CD4-positive, alpha-beta T cell treated with Interleukin-17A for 1 hour (primary cell): ENCODE data around the gene TRAPPC11.
A peak's percentile ranks its signal among the peaks of the same experiment; 100 is the strongest.

Experiments
- DNase-seq: peaks from one replicate; pipeline ENCODE4 v3.0.0-alpha.2; 2020

Gene TRAPPC11

DNA sequence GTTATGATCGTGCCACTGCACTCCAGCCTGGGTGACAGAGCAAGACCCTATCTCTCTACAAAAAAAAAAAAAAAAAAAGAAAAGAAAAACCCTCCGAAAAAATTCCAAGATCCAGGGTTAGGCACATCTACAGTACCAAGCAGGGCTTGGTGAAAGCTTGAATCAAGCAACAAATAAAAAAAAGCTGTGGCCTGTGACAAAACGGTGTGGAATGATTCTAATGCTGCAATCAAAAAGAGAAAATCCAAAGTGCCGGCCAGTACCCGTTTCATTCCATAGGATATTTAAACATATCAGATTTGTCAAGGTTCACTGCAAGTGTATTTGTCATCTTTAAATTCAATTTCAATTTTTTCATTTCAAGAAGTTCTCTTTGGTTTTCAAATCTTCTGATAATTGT lies 20.7 kb upstream of the TRAPPC11 start:
- no peak for DNase-seq

DNA sequence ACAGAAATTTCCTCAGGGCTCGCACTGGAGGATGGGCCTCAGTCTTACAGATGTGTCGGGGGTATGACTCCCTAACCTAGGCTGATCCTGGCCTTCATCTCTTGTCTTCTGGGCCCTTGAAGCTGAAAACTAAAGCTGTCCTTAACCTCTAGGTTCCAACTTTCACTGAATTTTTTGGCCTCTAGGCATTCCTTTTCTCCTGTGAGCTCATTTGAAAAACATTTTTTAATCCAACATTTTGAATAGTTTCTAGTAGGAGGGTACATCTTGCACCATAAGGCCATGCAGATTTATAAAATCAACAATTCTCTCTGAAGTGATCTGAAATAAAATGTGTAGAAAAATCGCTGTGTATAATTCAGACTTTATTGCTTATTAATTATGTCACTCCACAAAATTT lies 19.8 kb upstream of the TRAPPC11 start:
- no peak for DNase-seq

DNA sequence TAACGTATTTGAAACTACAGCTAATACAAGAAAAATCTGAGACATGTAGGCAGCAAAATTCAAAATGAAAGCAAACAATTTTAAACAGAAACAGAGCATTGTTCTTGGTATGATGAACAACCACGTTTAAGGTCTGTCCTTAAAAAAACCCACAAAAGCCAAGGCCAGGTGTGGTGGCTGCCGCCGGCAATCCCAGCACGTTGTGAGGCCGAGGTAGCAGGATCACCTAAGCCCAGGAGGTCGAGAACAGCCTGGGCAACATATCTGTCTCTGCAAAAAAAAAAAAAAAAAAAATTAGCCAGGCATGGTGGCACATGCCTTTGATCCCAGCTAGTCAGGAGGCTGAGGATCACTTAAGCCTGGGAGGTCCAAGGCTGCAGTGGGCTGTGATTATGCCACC lies 13.8 kb upstream of the TRAPPC11 start:
- DNase-seq = no peak

DNA sequence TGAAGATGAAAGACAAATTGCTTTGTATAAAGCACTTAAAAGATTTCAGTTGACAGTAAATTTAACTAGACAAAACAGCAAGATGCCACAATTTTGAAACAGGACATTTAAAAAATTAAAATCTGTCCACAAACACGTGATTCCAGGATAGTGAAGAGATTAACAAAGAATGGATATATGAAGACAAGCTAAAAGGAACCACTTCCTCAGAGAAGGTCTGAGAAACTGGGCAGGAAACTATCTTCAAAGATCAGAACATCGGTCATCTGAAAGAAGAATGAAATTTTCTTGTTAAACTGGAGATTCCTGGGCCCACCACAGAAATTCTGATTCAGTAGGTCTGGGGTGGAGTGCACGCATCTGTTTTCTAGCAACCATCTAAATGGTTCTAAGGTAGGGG lies 1.5 kb upstream of the TRAPPC11 start:
- no peak for DNase-seq

DNA sequence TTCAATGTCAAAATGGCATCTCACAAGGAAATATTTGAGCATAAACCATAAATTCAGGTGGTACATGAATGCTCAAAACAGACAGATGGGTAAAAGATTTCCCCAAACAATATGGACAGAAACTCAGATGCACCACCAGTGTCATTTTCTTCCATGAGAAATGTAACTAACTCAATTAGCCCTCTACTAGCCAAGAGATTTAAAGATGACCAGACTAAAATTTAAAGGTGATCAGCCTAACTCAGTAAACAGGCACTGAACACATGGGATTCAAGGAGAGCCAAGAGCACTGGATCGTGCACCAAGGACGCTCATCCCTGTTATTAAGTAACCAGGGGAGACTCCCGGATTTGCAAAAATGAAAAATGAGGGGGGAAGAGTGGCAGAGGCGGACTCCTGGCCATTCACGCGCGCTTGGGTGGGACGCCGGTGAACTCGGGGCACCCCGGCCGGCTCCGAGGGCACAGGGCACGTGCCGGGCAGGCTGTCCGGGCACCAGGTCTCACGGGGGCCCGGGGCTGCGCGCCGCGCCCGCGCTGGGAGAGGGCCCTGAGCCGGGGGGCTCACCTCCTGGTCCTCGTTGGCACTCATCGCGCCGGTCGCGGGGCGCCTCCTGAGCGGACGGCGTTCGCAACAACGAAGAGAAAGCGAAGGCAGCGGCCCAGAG lies 598 bp upstream of the TRAPPC11 start:
- DNase-seq = no peak

DNA sequence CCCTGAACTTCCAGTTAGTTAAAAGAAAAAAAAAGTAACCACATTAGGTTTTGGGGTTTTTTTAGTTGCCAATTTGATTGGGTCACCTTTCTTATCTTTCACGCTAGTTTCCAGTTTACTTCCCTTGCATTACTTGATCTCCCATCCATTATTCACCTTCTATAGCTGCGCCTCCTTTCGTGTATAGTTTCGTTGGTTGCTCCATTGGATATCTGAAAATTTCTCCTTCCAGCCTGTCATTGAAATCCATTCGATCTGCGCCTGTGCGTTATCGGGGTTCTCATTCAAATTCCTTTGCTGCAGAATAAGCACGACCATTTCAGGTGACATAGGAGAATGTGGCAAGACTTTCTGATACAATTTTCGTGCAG lies 764 bp downstream of the TRAPPC11 start:
- DNase-seq = no peak

DNA sequence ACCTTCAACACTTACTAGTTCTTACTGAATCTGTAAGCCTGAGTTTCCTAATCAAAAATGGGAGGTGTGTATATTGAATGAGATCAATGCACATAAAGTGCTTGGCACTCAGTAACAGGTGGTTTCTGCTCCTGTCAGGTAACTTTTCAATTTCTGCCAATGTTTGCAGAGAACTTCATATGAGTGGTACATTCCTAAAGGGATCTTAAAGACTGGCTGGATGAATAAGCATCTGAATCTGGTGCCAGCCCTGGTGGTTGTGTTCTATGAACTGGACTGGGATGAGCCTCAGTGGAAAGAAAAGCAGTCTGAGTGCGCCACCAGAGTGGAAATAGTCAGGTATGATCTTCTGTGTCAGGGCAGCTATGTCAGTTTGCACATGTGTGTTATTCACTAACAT lies 7.0 kb downstream of the TRAPPC11 start:
- DNase-seq = no peak

DNA sequence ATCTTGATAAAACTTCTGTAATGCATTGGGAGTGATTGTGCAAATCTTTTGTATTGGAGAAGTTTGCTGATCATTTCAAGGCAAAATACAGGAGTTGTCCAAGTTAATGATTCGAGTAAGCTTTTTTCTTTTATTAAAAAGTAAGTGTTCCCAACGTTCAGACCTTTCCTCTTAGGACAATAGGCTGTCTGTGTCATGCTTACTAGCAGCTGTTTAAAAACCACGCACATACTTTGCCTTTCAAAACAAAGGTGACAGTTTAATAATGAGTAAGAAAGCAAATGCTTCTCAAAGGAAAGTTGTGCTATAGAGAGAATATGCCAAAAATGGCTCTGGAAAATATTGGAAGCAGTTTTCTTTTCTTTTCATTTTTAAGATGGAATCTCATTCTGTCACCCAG lies 11.2 kb downstream of the TRAPPC11 start:
- DNase-seq = no peak

DNA sequence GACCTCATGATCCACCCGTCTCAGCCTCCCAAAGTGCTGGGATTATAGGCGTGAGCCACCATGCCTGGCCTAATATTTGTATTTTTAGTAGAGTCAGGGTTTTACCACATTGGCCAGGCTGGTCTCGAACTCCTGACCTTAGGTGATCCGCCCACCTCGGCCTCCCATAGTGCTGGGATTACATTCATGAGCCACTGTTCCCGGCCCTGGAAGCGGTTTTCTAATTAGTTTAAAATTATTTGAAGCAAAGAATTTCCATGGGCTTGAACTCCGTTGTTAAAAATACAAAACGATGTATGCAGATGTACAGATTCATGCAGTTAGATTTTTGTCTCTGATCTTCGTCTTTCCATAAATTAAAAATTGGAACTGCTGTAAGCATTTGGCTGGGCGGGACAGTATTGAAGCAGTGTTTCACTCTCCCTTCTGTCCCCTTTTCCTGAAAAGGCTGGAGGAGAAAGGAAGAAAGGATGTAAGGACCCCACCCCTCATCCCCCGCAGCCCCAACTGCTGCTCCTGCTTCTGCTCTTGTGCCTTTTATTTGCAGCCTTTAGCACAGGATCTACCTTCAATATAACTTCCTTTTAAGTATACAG lies 12.0 kb downstream of the TRAPPC11 start:
- no peak for DNase-seq

DNA sequence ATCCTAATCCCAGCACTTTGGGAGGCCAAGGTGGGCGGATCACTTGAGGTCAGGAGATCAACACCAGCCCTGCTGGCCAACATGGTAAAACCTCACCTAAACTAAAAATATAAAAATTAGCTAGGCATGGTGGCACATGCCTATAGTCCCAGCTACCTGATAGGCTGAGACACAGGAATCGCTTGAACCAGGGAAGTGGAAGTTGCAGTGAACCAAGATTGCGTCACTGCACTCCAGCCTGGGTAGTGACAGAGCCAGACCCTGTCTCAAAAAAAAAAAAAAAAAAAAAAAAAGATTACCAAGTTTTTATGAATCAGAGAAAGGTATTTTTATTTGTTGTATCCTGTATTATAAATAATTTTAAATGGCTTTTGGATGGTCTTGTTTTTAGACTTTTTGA lies 15.1 kb downstream of the TRAPPC11 start:
- DNase-seq = no peak

DNA sequence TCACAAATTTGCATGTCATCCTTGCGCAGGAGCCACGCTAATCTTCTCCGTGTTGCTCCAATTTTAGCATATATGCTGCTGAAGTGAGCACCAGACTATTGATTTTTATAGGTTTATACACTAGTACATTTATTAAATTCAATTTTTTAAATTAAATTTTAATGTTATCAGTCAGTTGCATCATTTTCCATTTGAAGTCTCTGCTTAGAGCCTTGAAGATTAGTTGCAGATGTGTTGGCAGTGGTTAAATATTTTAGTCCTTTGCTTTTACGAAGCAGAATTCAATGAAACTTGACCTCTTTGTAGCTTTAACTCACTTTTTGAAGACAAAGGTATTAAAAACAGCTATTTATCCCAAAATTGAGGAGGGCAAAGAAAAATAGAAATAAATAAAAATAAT lies 16.5 kb downstream of the TRAPPC11 start:
- no peak for DNase-seq

DNA sequence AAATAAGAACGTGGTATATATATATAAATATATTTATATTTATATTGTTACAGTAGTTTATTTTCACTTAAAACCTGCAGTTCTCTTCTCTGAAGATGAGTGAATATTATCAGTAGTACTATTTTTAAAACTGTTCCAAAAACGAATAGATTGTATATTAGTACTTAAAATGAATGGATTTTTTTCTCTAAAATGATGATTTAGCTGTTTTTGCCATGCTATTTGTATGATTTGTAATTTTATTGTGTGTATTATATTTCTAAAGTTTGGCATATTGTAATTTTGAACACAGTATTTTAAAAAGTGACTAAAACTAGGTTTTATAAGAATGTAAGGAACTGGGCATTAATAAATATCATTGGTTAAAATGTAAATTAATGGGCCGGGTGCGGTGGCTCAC lies 22.0 kb downstream of the TRAPPC11 start:
- no peak for DNase-seq

DNA sequence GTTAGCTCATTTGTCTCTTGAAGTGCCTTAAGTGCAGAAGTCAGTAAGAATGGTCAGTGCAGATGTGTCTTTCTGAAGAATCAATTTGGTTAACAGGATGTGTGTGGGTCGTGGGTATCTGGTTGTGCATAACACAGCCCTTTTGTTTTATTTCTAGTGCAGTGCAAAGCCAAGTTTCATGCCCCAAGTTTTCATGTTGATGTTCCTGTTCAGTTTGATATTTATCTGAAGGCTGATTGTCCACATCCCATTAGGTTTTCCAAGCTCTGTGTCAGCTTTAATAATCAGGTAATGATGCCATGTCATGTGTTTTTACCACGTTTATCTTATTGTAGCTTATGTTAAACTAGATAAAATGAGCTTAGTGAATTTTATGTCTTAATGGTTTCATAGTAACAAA lies 27.4 kb downstream of the TRAPPC11 start:
- DNase-seq = no peak

DNA sequence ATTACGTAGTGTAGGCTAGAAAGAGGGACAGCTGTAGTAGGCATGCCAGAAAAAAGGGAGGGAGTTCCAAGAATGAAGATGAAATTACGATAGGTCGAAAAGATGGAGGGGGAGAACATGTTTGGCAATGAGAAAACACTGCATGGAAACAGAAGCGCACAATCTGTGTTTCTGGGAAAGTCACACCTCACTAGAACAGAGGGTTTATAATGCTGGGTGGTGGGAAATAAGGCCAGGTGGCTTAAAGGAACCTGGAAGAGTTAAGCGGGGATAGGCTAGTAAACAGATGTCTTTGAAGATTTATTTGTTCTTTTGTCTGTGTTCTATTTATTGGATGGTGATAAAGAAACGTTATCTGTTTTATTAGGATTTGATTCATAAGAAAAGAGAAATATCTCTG lies 29.1 kb downstream of the TRAPPC11 start:
- DNase-seq = no peak

DNA sequence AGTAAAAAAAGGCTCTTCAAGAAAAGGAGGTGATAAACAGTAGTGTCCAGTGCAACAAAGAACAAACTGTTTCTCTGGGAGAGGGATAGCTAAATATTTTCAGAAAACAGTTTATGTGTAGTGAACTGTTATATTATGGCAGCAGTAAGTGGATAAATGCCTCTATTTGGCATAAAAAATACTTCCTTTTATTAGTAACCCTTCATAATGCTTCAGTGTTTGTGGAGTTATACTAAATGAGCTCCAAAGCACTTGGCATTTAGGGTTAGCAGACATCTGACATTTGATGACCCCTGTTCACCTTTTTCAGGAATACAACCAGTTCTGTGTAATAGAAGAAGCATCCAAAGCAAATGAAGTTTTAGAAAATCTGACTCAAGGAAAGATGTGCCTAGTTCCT lies 31.9 kb downstream of the TRAPPC11 start:
- no peak for DNase-seq

DNA sequence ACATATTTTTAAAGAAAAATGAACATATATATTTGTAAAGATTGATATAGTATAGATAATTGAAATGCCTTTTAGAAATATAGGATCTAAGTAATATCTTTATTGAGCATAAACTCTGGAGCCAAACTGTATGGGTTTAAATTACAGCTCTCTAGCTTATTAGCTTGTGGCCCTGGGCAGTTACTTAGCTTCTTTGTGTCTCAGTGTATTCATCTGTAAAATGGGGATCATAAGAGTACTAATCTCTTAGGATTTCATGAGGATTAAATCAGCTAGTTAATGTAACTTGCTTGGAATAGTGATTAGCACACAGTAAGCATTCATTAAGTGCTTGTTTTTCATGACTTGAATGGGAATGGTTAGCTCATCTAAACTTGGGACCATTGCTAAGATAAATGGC lies 32.8 kb downstream of the TRAPPC11 start:
- no peak for DNase-seq

DNA sequence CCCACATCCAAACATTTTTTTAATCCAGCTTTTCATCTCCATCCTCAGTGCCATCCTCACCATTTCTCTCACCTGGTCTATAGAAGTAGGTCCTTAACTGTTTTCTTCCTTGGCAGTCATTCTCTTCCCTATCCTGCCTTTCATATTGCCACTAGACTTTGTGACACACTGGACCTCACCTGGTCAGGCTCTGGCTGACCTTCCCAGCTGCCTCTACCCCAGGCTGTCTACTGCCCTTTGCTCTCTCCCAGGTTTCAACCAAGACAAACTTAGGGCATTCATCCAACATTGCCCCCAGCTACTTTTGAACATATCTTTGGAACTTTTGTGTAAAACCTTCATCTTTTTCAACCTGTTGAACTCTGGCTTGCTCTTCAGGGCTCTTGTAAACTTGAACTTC lies 39.8 kb downstream of the TRAPPC11 start:
- no peak for DNase-seq

DNA sequence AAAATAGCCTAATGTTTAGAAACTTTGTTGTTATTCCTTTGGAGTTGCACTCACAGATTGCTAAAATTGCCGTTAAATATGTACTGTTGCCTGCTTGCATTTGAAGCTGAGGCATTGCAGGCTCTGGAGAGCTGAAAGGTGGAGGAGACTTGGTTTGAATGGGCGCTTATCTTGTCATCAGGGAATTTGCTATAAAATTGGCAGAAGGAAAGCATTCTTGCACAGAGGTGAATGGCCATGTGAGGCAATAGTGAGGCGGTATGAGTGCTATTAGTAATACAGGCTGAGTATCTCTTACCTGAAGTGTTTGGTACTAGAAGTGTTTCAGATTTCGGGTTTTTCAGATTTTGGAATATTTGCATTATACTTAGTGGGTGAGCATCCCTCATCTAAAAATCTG lies 41.3 kb downstream of the TRAPPC11 start:
- no peak for DNase-seq

DNA sequence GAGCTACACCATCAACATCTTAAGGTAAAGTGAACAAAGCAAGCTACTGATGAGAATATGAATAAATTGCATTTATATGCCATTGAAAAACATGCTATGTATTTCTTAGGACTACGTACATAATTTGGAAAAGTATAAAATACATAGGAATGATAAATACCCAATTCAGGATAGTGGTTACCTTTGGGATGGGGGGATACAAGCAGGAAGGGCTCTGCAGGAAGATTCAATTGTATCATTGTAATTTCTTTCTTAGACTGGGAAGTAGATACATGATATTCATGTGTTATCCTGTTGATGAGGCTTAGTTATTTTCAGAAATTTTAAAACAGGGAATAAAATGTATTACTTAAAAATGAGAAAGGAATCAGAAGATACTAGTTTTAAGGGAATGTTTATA lies 43.4 kb downstream of the TRAPPC11 start:
- DNase-seq = no peak

DNA sequence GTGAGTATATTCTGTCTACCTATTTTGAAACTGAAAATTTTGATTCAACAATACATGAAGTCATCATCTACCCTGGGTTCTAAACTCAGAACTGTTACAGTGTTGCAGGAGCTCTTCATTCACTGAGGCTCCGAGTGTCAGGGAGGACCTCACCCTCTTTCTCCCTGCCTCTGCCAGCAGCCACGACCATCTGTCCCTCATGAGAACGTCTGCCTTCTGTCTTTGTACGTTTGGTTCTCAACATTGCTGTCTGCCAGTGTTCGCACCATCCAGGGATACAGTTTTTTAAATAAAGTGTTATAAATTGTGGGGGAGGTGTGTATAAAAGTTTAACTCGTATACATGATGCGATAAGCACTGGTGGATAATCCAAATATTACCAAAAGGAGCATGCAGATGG lies 55.5 kb downstream of the TRAPPC11 start:
- no peak for DNase-seq

DNA sequence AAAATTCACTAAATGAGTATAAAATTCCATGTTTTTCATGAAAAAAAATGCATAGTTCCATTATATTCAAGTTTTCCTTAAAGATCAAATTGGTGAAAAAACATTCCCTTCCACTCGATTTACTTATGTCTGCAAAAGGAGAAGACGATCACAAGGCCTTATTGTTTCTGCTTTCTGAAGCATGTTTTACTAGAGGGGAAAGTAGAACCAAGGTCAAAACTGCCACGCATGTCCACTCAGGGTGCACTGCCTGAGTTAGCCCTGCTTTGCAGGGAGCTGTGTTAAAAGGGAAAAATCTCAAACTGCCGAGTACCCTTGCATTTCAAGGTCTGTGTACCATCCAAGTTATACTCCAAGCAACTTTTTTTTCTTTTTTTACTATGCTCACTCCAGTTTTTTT lies 57.2 kb downstream of the TRAPPC11 start:
- DNase-seq = no peak

DNA sequence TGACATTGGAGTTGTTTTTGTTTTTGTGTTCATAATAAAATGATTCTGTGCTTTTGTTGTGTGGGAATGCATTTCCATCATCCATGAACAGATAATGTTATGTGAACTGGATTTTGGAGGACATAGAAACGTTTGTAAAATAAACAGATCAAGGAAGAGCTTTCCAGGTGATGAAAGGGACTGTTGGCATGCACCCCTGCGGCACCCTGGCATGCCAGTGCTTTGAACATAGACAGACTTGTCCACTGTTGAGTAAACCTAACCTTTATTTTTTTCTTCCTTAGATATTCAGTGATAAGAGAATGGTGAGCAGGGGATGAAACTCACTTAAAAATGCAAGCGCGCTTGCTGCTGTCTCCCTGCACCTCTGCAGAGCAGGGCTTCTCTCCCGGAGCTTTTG lies 59.8 kb downstream of the TRAPPC11 start:
- DNase-seq = no peak

DNA sequence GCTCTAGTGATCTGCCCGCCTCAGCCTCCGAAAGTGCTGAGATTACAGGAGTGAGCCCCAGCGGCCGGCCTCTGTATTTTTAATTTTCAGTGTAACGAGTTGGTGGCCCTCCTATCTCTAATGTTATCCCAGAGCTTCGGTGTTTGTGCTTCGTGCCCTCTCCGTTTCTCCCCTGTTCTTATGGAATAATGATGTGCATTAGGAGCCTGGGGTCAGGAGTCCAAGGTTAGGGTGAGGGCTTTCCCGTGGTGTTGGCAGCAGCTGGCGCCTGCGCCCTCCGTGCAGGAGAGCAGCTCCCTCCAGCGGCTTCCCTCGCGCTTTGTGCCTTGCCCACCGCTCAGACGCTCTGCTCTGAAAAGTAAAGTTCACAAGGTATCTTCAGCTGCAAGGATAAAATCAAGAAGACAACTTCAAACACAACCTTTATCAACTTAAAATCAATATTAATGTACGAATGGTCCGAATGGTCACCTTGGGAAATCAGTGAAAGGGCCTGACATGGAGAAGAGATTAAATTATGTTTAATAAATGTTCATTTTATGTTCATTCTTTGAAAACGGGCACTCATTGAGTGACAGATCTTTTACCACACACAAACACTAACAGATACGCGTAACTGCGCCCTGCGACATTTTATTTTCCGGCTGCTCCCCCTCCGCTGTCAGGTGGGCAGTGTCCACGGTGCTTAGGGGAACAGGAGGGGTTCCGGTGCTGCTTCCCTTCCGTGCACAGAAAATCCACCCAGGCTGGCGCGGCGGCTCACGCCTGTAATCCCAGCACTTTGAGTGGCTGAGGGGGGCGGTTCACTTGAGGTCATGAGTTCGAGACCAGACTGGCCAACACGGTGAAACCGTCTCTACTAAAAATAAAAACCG lies 62.4 kb downstream of the TRAPPC11 start:
- DNase-seq = peak; percentile 45
